Adipocyte (in vitro differentiated cells): ENCODE measurements around the gene DPP7.

Source experiments
- DNase-seq: peaks from one replicate; pipeline ENCODE4 v3.0.0-alpha.2; 2015; ENCODE audit warnings: low read depth
- H3K27me3 ChIP-seq: replicated peaks from 2 replicates; pipeline ENCODE4 v1.7.0; 2013; ENCODE audit warnings: mild to moderate bottlenecking, low read length, moderate library complexity; ENCODE audit not compliant: control insufficient read depth, insufficient read depth
- H3K36me3 ChIP-seq: 2 replicates; pipeline ENCODE4 v1.7.0; 2013; ENCODE audit warnings: low read length, mild to moderate bottlenecking, moderate library complexity; ENCODE audit not compliant: control insufficient read depth, insufficient read depth, severe bottlenecking
- H3K4me1 ChIP-seq: 2 replicates; pipeline ENCODE4 v1.7.0; 2013; ENCODE audit warnings: mild to moderate bottlenecking, low read length, moderate library complexity; ENCODE audit not compliant: control insufficient read depth, insufficient read depth
- H3K4me3 ChIP-seq: 2 replicates; pipeline ENCODE4 v1.7.0; 2013; ENCODE audit warnings: mild to moderate bottlenecking, low read length, moderate library complexity
- H3K9ac ChIP-seq: 2 replicates; pipeline ENCODE4 v1.7.0; 2013; ENCODE audit warnings: mild to moderate bottlenecking, low read length, moderate library complexity
- H3K9me3 ChIP-seq: 2 replicates; pipeline ENCODE4 v1.7.0; 2013; ENCODE audit warnings: mild to moderate bottlenecking, low read length, moderate library complexity; ENCODE audit not compliant: control insufficient read depth

DPP7 gene

DNA sequence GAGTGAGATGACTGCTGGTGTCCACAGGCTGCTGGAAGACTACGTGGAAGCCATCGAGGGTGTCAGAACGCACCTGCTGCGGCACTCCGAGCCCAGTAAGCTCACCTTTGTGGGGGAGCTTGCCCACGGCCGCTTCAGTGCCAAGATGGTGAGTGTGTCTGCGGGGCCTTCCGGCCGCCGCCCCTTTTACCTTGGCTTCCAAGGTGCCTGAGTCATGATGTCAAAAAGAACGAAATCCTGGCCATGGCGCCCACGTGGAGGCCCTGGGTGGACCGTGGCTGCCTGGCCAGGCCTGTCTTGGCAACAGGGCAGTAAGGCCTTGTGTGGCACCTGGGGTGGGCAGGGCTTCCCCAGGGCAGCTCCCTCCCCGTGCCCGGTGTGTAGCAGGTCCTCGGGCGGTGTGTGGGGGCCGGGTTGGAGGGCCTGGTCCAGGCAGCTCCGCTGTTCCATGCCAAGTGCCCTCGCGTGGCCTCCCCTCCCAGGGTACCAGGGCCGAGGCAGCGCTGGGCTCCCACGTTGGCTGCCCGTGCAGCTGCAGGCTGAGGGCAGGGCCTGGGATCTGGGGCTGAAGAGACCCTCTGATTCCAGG, 7.8 kb downstream of the DPP7 start:
- Histone ChIP-seq H3K9me3 (no peaks in the 10 kb centered on the region), H3K4me3 (no peak overlapping the region), H3K36me3 (peaks cover 77% of the 10 kb centered on the region), H3K27me3 (no peaks in the 10 kb centered on the region), H3K4me1 (no peaks in the 10 kb centered on the region), H3K9ac (no peak overlapping the region)
- DNase-seq = no peak

DNA sequence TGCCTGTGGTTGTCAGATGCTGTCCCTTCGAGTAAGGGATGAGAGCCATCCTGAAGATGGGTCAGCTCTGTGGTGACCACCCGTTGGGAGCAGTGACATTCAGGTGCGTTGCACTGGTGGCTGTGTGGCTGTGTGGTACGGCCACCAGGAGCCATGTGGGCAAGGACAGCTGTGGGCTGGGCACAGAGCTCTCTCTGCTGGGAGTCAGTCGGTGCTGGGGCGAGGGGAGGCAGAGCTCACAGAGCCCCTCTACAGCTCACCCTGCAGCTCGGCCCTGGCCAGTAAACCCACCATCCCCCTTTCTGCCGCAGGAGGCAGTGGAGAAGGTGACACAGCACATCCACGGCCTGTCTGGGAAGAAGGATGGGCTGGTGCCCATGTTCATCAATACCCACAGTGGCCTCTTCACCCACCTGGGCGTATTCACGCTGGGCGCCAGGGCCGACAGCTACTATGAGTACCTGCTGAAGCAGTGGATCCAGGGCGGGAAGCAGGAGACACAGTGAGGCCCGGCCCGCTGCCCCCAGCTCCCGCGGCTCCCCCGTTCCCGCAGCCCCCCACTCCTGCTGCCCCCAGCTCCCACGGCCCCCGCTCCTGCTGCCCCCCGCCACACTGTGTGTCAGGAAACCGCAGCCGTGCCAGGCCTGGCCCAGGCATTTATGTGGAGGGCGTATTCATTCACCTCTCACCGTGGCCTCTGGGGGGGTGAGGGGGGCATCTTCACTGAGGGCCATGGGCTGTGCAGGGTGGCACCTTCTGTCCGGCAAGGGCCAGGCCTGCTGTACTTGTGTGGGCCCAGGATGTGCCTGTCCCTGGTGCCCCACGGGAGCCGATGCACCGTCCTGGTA, 8.5 kb downstream of the DPP7 start:
- H3K4me1 ChIP-seq = no peaks in the 10 kb centered on the region
- no peak for DNase-seq
- H3K4me3 ChIP-seq = no peak overlapping the region
- H3K9ac ChIP-seq = no peak overlapping the region
- no peaks in the 10 kb centered on the region for H3K27me3 ChIP-seq
- no peaks in the 10 kb centered on the region for H3K9me3 ChIP-seq
- peaks cover 85% of the 10 kb centered on the region for H3K36me3 ChIP-seq

DNA sequence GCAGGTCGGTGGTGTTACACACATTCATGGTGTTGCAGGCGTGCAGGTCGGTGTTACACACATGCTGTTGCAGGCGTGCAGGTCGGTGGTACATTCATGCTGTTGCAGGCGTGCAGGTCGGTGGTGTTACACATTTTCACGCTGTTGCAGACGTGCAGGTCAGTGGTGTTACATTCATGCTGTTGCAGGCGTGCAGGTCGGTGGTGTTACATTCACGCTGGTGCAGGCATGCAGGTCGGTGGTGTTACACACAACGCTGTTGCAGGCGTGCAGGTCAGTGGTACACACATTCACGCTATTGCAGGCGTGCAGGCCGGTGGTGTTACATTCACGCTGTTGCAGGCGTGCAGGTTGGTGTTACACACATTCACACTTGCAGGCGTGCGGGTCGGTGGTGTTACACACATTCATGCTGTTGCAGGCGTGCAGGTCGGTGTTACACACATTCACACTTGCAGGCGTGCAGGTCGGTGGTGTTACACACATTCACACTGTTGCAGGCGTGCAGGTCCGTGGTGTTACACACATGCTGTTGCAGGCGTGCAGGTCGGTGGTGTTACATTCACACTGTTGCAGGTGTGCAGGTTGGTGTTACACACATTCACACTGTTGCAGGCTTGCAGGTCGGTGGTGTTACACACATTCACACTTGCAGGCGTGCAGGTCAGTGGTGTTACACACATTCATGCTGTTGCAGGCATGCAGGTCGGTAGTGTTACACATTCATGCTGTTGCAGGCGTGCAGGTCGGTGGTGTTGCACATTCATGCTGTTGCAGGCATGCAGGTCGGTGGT, 11.1 kb downstream of the DPP7 start:
- Histone ChIP-seq H3K4me1 (no peaks in the 10 kb centered on the region), H3K9ac (no peak overlapping the region), H3K27me3 (no peaks in the 10 kb centered on the region), H3K4me3 (no peak overlapping the region), H3K36me3 (peaks cover 85% of the 10 kb centered on the region), H3K9me3 (no peaks in the 10 kb centered on the region)
- no peak for DNase-seq

DNA sequence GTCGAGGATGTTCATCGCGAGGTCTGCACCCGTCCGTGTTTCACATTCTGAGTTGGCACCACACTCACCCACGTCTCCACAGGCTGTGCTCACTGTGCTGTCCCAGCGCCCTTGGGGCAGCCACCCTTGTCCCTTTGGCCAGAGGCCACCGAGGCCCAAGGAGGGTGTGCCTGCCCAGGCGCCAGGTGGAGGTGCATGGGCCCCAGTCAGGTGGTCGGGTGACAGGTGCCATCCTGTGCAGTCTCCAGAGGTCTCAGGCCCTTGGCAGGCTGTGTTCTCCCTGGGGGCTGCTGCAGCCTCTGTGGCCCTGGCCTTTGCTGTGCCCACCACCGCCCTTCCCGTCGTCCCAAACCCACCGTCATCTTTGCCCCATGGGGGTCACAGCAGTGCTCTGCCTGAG, 15.3 kb downstream of the DPP7 start:
- H3K9ac ChIP-seq = no peak overlapping the region
- no peaks in the 10 kb centered on the region for H3K9me3 ChIP-seq
- H3K27me3 ChIP-seq = no peaks in the 10 kb centered on the region
- H3K4me3 ChIP-seq = no peak overlapping the region
- peaks cover 75% of the 10 kb centered on the region for H3K36me3 ChIP-seq
- no peaks in the 10 kb centered on the region for H3K4me1 ChIP-seq
- DNase-seq = no peak

DNA sequence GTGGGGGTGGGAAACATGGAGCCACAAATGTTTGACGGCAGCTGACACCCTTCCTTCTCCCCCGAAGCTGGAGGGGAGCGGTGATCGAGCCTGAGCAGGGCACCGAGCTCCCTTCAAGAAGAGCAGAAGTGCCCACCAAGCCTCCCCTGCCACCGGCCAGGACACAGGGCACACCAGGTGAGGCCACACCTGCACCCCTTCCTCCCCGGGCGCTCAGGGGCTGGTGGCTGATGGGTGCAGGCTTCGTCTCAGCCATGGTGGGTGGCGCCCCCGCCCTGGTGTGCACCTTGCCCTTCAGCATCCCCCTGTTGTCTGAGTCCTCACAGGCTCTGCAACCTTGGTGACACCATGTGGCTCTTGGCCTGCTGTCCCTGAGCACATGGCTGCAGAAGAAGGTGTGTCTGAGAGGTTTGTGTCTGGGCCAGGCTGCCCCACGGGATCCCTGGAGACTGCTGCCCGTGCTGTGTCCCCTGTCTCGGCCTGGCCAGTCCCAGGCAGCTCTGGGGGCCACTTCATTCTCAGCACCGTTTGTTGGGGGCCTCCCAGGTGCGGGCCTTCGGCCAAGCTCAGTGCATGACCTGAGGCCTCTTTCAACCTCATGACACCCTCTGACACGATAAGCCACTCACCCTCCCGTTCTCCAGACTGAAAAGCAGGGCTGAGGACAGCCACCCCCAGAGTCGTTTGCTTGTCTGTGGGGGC, 16.6 kb downstream of the DPP7 start:
- no peaks in the 10 kb centered on the region for H3K27me3 ChIP-seq
- no peak overlapping the region for H3K4me3 ChIP-seq
- H3K9ac ChIP-seq = no peak overlapping the region
- H3K9me3 ChIP-seq = no peaks in the 10 kb centered on the region
- H3K4me1 ChIP-seq = no peaks in the 10 kb centered on the region
- H3K36me3 ChIP-seq = peaks cover 64% of the 10 kb centered on the region
- no peak for DNase-seq

DNA sequence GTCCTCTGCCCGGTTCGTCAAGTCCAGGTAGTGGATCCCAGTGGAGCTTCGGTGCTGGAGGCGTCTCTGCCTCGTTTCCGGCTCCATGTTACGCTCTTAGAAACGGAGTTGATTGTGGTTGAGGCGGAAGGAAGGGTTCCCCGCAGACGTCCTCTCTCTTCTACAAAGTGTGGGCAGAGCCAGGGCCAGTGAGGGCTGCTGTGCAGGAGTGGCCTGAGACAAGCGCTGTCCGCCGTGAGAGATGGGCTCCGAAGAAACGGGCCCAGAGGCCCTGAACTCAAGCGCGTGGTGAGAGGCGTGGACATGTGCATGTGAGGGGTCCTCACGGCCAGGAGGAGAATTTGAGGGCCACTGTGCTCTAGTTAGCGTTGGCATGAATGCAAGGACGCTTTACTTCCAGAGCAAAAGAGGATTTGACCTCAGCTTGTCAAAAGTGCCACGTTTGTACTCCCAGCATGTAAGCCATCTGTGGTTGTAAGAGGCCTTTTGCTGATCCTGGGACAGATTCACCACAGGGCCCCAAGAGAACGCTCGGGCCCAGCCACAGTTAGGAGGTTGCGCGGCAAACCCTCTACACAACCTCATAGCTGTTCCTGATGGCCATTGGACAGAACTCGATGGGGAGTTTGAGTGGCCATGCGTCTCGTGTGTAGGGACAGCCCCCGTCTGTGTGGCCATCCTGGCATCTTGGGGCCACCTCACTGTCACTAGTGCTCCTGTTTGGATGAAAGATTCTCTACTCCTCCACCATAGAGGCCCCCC, 17.6 kb downstream of the DPP7 start:
- no peak overlapping the region for H3K9ac ChIP-seq
- H3K4me3 ChIP-seq = no peak overlapping the region
- H3K4me1 ChIP-seq = no peaks in the 10 kb centered on the region
- H3K27me3 ChIP-seq = no peaks in the 10 kb centered on the region
- H3K36me3 ChIP-seq = peaks cover 64% of the 10 kb centered on the region
- no peaks in the 10 kb centered on the region for H3K9me3 ChIP-seq
- DNase-seq = no peak

DNA sequence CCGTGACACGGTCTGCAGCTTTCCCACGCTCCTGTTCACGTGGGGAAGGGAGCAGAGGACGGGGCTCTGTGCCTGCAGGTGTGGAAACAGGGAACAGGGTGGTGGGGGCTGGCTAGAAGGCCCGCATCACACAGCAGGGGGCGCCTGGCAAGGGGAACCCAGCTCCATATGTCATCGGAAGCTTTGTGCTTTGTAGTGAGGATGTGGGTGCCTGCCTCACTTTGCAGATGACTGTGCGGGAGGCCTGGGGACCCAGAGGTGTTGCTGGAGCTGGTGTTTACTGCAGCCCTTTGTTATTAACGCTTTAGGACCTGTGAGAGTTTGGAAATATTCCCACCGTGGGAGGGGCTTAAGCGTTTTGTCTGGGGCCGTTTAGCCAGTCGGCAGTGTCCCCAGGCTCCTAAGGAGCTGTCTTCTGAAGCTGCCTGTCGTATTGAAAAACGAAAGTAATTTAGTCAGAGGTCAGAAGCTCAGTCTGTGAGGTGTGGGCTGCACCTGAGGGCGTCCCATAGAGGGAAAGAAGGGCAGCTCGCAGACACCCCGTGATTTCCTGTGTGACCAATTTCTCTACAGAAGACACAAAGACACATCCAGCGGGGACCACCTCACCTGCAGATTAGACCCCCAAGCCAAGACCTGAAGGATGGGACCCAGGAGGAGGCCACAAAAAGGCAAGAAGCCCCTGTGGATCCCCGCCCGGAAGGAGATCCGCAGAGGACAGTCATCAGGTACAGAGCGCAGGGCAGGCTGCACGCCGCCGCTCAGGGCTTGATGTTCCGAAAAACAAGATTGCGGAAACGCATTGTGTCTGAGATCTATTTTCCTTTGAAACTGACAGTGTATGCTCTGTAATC, 18.6 kb downstream of the DPP7 start:
- DNase-seq = no peak
- Histone ChIP-seq H3K4me3 (no peak overlapping the region), H3K9ac (no peak overlapping the region), H3K27me3 (no peaks in the 10 kb centered on the region), H3K9me3 (no peaks in the 10 kb centered on the region), H3K4me1 (no peaks in the 10 kb centered on the region), H3K36me3 (peaks cover 61% of the 10 kb centered on the region)

DNA sequence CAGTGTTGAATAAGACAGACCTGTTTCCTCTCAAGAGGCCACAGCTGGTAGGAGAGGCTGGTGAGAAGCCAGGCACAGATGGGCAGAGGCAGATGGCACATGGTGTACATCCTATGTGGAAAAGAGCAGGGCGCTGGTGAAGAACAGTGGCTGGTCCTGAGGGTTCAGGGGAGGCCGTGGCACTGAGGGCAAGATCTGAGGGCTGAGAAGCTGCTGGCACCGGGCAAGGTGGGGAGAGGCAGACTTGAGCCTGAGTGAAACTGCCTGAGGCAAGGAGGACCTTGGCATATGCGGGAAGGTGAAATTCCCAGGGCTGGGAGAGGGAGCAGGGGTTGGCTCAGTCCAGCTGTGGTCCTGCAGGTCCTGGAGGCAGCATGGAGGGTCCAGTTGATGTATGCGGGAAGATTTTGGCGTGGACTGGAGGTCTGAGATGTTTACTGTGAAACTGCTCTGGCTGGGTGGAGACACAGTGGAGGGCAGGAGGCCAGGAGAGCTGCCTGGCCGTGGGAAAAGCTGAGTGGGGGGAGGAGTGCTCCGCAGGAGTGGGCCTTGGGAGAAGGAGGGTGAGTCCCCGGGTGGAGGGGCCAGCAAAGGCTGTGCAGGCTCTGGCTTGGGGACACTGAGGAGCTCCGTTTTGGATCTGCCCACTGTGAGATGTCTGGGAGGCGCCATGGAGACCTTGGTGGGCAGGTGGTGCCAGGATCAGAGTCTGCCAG, 25.1 kb downstream of the DPP7 start:
- no peak overlapping the region for H3K4me3 ChIP-seq
- no peak for DNase-seq

DNA sequence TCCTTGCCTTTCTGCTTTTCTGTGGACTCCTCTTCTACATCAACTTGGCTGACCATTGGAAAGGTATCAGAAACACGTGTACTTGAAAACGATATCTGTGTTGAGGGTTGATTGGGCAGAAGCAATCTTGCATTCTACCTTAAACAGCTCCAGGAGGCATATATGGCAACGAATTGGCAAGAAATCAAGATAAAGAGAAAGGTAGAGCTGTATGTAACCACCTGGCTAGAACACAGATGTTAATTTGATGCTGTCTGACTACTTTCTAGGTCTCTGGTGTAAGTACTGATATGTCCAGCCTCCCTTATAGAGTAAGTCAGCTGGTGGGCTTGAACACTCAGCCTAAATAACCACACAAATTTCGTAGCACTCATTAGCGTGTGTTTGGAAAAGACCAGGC, 26.4 kb downstream of the DPP7 start:
- H3K4me1 ChIP-seq = peaks cover 33% of the 10 kb centered on the region
- H3K4me3 ChIP-seq = peak overlapping the region; percentile 84
- H3K9ac ChIP-seq = peak overlapping the region; percentile 92
- H3K27me3 ChIP-seq = no peaks in the 10 kb centered on the region
- no peaks in the 10 kb centered on the region for H3K9me3 ChIP-seq
- H3K36me3 ChIP-seq = peaks cover 30% of the 10 kb centered on the region
- DNase-seq = no peak

More for the DNA sequence above, 25.1 kb downstream of the DPP7 start:
- Histone ChIP-seq H3K9me3 (no peaks in the 10 kb centered on the region), H3K9ac (peak overlapping the region; percentile 10), H3K36me3 (peaks cover 31% of the 10 kb centered on the region), H3K4me1 (peaks cover 20% of the 10 kb centered on the region), H3K27me3 (no peaks in the 10 kb centered on the region)
